Fibroblast of the aortic adventitia (primary cell): ENCODE results near the gene TWF2. TPM values are rescaled to one million over a fixed set of nuclear protein-coding genes. Genes with fewer than 3 reads are reported as not detected.

Experiments
- DNase-seq: peaks from one replicate; pipeline ENCODE4 v3.0.0-alpha.2; 2010; ENCODE audit warnings: low read depth
- H3K4me3 ChIP-seq: 2 replicates; pipeline ENCODE4 v1.5.1; 2011; ENCODE audit warnings: low read depth, mild to moderate bottlenecking, control low read depth, low read length, moderate library complexity
- total RNA-seq: library from RNA; depleted of rRNA; stranded (reverse); fragments of >200 nt; gene quantifications from 2 replicates; pipeline ENCODE4 v1.2.3, GENCODE V29; 2012; ENCODE audit warnings: low replicate concordance
- TF ChIP-seq, protein P1 (sequence below): IDR thresholded peaks from 2 replicates; pipeline ENCODE4 v1.5.1; 2011; ENCODE audit warnings: mild to moderate bottlenecking, low read length, control low read depth, inconsistent platforms; ENCODE audit not compliant: insufficient read depth

TWF2 gene
- total RNA-seq, 1 donor = 109 TPM

DNA sequence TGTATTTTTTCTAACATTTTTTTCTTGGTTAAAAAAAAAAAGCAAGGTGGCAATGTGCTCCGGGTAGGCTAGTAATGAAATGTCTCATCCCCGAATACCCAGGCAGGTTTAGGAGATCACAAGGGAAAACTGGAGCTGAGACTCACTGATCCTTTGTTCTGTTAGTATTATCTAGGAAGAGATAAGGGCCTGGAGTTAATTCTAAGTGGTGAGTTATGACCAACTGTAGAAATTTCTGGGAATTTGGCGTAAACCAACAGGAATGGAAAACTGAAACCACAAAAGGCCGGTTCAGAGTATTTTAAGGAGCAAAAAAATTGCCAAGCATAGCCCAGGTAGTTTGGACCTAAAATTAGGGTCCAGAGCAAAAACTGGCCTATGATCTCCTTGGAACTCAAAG, 19.0 kb upstream of the TWF2 start:
- TF ChIP-seq, protein P1, sequence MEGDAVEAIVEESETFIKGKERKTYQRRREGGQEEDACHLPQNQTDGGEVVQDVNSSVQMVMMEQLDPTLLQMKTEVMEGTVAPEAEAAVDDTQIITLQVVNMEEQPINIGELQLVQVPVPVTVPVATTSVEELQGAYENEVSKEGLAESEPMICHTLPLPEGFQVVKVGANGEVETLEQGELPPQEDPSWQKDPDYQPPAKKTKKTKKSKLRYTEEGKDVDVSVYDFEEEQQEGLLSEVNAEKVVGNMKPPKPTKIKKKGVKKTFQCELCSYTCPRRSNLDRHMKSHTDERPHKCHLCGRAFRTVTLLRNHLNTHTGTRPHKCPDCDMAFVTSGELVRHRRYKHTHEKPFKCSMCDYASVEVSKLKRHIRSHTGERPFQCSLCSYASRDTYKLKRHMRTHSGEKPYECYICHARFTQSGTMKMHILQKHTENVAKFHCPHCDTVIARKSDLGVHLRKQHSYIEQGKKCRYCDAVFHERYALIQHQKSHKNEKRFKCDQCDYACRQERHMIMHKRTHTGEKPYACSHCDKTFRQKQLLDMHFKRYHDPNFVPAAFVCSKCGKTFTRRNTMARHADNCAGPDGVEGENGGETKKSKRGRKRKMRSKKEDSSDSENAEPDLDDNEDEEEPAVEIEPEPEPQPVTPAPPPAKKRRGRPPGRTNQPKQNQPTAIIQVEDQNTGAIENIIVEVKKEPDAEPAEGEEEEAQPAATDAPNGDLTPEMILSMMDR = no peak
- no peak overlapping the region for H3K4me3 ChIP-seq
- peak; percentile 83 for DNase-seq

DNA sequence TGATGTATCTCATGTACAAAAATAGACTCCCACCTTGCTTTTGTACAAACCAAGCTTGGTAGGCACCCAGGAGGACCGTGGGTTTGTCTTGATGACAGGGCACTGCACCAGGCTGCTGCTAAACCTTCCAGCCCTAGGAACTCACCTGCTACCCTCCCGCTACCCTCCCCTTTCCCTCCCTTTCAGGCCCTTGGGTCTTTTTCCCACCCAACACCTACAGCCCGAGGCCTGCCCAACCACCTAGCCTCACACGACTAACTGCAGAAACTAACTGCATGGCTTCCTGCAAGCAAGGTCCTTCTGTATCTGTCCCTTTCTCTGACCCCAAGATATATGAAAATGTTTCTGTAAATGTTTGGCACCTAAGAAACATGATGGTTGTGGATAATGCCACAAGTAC, 17.7 kb upstream of the TWF2 start:
- DNase-seq = no peak
- no peak overlapping the region for H3K4me3 ChIP-seq
- TF ChIP-seq, protein P1 = no peak

DNA sequence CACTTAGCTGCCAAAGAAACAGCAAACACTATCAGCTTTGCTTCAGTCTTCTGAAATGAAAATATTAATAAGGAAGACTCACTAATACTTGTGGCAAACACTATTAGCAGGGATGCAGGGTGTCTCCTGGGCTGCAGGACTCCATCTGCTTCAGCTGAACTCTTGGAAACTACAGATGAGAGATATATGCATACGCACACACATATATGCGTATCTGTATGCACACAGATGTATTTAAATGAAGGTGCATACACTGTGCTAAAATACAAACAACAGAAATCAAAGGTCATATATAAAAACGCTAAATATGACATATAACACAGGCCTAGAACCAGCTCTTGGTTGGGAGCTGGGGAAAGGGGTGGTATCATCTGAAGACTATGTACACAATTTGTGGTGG, 17.2 kb upstream of the TWF2 start:
- no peak overlapping the region for H3K4me3 ChIP-seq
- TF ChIP-seq, protein P1 = no peak
- DNase-seq = no peak

DNA sequence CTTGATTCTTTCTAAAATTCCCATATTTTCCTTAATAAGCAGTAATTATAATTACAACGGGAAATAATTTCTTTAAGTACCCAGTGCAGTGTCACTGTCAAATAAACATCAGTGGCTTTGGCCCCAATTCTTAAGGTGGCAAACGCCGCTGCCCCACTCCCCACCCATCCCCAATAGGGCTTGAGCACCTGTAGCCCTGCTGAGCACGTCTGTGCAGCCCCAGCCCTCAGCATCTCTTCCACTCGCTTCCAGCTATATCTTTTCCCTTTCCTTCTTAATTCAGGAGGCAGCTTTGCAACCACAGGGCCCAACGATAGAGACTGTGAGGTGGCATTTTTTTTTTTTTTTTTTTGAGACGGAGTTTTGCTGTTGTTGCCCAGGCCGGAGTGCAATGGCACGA, 15.7 kb upstream of the TWF2 start:
- TF ChIP-seq, protein P1 = no peak
- DNase-seq = no peak
- no peak overlapping the region for H3K4me3 ChIP-seq

DNA sequence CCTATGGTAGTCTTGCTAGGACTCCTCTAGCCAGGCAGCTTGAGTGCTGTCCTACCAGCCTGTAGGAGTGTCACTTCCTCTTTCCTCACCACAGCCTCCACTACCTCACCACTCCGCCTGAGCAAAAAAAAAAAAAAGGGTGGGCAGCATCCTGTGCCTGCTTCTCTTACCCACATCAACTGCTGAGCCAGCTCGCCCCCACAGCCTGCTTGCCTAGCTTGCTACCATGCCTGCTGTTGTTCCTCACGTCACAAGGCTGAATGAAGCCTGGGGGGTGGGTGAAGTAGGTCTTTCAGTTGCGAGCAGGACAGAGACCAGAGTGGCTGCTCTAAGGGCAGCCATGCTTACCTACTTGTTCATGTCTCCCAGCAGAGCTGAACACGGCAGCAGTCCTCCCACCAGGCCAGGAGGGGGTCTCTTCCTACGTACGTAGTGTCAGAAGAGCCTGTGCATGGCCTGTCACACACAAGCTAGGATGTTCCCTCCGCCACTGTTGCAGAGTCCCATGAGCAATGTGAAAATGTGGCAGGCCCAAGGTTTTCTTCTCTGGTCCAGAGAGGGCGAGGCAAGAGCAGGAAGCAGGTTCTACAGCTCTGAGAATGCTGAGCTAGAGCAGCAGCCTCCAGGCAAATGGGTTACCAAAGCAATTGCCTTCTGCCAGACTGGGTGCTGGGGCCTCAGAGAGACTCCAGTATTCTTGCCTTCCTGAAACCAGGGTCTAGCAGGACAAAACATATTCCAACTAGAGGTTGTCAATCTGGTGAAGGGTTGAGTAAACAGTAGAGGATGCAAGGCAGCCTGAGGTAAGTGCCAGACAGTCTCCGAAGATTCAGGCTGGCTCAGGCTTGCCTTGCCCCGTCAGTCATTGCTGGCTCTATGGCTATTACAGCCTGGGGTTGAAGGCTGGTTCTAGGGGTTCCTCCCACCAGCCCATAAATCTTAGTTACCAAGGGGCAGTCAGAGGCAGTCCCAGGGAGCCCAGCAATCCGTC, 14.7 kb upstream of the TWF2 start:
- H3K4me3 ChIP-seq = no peak overlapping the region
- no peak for DNase-seq
- TF ChIP-seq, protein P1 = no peak

DNA sequence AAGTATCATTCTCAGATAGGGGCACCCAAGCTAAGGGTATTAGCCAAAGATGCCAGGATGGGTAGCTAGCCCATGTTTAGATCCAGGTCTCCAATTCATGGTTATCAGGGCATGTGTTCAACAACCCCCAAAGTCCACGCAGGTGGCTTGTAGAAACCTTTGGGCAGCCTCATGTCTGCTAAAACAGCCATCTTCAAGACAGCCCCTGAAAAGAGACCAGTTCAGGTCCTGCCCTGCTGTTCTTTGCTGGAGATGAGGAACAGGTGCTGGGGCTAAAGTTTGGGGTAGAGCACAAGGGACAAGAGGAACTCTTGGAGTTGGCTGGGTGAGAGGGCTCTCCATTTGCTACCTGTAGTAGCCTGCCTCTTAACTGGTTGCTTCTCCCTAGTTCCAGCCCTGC, 11.2 kb upstream of the TWF2 start:
- TF ChIP-seq, protein P1 = no peak
- DNase-seq = no peak
- H3K4me3 ChIP-seq = no peak overlapping the region
